Measurements from ENCODE around the gene MKRN2.

The MKRN2 gene

DNA sequence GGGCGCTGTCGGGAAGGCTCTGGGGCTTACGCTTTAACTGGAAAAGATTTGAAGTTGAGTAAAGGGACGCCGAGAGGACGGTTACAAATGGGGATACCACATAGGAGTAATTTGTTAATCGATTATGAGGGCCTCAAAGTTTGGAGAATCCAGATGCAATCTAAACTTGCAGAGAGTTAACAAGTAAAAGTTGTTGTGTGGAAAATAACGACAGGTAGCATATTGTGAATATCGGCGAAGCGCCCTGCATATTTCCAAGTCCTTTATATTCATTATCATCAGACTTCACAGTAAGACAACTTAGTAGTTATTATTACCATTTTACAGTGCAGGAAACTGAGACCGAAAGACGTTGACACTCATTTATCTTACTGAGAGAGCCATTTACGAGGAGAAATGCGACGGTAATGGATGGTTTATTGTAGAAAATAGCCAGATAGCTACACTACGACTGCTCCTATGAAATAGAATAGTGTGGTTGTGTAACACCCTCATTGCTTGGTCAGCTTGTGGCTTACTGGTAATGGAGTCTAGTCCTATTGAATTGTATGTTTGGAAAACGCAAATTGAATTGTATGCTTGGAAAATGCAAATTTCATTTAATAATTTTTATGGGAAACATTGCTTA lies 700 bp downstream of the MKRN2 start:
- TF ChIP-seq CEBPB (IDR thresholded peaks at IDR 0.05) (peak; percentile 49; the same call in 1 of the 2 replicates), TEAD4 (IDR thresholded peaks at IDR 0.05) (no peak)
- TF ChIP-seq, protein P1, sequence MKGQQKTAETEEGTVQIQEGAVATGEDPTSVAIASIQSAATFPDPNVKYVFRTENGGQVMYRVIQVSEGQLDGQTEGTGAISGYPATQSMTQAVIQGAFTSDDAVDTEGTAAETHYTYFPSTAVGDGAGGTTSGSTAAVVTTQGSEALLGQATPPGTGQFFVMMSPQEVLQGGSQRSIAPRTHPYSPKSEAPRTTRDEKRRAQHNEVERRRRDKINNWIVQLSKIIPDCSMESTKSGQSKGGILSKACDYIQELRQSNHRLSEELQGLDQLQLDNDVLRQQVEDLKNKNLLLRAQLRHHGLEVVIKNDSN (IDR thresholded peaks at IDR 0.05), result no peak

DNA sequence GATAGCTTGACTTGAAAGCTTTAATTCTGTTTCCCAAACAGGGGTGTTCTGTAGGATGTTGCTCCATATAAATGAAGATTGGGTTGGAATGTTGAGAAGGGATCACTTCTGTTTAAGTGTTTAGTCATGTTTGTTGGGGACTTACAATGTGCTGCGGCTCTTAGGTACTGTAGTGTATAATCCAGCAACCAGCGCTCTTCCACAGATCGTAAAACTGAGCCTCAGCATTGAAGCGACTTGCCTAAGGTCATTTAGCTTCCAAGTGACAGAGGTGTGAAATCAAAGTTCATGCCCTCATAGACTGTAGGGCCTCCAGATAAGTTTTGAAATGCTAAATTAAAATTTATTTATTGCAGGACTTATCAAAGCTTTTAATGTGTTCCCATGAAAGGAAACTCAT lies 1.8 kb downstream of the MKRN2 start:
- no peak for TF ChIP-seq EP300 (IDR thresholded peaks at IDR 0.05; ENCODE audit: borderline replicate concordance)

DNA sequence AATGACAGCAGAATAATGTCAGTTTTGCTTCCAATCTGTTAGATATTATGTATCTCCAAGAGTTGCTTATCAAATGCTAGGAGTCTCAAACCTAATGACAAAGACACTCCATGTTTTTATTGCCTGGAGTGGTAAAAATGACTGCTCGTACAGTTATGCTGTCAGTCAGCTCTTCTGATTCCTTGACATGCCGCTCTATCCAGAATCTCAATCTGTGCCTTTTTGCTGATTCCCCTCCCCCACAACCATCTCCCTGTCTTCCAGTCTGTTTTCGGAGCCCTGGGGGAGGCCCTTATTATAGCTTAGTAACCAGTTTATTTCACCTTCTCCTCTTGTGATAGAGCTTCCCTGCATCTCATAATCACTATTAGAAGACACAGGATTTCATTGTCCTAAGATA lies 2.6 kb downstream of the MKRN2 start:
- TF ChIP-seq YY1 (IDR thresholded peaks at IDR 0.05; ENCODE audit: low read depth), result no peak
- no peak for TF ChIP-seq ZBTB7A (IDR thresholded peaks at IDR 0.05; ENCODE audit: low read depth)
- no peak for TF ChIP-seq TCF12 (IDR thresholded peaks at IDR 0.05; ENCODE audit: low read depth)
- TF ChIP-seq, protein P2, sequence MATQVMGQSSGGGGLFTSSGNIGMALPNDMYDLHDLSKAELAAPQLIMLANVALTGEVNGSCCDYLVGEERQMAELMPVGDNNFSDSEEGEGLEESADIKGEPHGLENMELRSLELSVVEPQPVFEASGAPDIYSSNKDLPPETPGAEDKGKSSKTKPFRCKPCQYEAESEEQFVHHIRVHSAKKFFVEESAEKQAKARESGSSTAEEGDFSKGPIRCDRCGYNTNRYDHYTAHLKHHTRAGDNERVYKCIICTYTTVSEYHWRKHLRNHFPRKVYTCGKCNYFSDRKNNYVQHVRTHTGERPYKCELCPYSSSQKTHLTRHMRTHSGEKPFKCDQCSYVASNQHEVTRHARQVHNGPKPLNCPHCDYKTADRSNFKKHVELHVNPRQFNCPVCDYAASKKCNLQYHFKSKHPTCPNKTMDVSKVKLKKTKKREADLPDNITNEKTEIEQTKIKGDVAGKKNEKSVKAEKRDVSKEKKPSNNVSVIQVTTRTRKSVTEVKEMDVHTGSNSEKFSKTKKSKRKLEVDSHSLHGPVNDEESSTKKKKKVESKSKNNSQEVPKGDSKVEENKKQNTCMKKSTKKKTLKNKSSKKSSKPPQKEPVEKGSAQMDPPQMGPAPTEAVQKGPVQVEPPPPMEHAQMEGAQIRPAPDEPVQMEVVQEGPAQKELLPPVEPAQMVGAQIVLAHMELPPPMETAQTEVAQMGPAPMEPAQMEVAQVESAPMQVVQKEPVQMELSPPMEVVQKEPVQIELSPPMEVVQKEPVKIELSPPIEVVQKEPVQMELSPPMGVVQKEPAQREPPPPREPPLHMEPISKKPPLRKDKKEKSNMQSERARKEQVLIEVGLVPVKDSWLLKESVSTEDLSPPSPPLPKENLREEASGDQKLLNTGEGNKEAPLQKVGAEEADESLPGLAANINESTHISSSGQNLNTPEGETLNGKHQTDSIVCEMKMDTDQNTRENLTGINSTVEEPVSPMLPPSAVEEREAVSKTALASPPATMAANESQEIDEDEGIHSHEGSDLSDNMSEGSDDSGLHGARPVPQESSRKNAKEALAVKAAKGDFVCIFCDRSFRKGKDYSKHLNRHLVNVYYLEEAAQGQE (IDR thresholded peaks at IDR 0.05; ENCODE audit: low read depth), result no peak
- TF ChIP-seq NFIC (IDR thresholded peaks at IDR 0.05), result no peak
- TF ChIP-seq, protein P1 (IDR thresholded peaks at IDR 0.05), result no peak
- TF ChIP-seq, protein P3, sequence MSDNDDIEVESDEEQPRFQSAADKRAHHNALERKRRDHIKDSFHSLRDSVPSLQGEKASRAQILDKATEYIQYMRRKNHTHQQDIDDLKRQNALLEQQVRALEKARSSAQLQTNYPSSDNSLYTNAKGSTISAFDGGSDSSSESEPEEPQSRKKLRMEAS (IDR thresholded peaks at IDR 0.05), result no peak

DNA sequence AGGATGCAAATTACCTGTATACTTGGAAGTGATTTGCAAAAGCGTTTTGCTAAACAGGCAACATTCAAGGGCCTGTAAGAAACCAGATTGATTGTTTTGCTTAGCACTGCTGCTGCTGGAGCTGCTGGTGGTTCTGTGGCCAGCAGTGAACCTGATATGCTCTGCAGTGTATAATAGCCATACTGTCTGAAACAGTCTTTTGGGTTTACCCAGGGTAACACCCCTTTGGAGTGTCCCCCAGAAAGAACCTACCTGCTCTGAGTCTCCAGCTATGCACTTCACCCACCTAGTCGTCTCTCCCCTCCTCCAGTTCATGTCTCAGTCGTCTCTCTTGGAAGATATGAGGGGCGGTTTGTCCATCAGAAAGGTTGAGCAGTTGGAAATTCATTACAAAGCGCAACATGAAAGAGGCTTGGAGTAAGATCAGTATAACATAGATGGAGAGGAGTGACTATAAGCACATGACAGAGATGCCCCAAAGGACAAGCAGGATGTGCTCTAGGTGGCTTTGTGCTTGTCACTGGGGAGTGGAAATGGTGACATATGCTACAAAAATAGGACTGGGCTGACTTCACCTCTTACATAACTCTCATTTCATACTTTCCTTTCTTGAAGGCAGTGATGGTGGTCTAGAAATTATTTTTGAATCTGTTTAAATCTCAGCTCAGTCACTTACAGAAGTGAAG lies 3.8 kb downstream of the MKRN2 start:
- TF ChIP-seq EGR1 (IDR thresholded peaks at IDR 0.05), result no peak
- TF ChIP-seq EP300 (IDR thresholded peaks at IDR 0.05; ENCODE audit: borderline replicate concordance), result no peak
- TF ChIP-seq TAF1 (IDR thresholded peaks at IDR 0.05; ENCODE audit: low read depth), result no peak
- TF ChIP-seq, protein P2 (IDR thresholded peaks at IDR 0.05; ENCODE audit: low read depth), result no peak
- no peak for TF ChIP-seq RAD21 (IDR thresholded peaks at IDR 0.05; ENCODE audit: low read depth)

DNA sequence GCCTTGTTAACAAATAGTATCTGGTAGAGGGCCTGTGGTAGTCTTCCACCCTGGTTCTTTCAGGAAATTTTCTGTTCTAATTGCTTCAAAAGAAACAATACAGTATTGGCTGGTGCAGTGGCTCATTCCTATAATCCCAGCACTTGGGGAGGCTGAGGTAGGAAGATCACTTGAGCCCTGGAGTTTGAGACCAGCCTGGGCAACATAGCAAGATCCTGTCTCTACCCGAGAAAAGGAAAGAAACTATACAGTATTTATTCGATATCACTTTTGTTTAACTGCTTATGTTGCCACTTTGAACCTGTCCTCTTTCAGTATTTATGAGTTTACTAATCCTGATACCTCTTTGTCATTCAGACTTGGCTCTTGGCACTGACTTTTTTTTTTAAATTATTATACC lies 4.5 kb downstream of the MKRN2 start:
- no peak for TF ChIP-seq RAD21 (IDR thresholded peaks at IDR 0.05; ENCODE audit: low read depth)

DNA sequence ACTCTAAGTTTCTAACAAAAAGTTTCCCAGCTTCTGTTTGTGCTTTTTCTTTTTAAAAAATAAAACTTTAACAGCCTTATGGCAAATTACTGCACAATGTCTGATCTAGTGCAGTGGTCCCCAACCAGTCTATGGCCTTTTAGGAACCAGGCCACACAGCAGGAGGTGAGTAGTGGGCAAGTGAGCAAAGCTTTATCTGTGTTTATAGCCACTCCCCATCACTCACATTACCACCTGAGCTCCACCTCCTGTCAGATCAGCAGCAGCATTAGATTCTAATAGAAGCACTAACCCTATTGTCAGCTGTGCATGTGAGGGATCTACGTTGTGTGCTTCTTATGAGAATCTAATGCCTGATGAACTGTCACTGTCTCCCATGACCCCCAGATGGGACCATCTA lies 5.6 kb downstream of the MKRN2 start:
- TF ChIP-seq CREB1 (IDR thresholded peaks at IDR 0.05; ENCODE audit: low read depth) (no peak), NFIC (IDR thresholded peaks at IDR 0.05) (no peak), YY1 (IDR thresholded peaks at IDR 0.05; ENCODE audit: low read depth) (no peak)

DNA sequence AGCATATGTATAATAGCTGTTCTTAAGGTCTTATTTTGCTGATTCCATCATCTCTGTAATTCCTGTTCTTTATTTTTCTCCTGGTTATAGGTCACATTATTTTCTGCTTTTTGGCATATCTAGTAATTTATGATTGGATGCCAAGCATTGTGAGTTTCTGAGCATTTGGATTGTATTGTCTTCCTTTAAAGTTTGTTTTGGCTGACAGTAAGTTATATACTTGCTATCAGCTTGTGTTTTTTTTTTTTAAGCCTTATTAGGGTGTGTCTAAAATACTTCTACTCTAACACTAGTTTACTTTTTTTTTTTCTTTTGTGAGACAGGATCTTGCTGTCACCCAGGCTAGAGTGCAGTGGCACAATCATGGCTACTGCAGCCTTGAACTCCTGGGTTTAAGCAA lies 10.1 kb downstream of the MKRN2 start:
- TF ChIP-seq TAF1 (IDR thresholded peaks at IDR 0.05; ENCODE audit: low read depth) (no peak), EP300 (IDR thresholded peaks at IDR 0.05; ENCODE audit: borderline replicate concordance) (no peak), CEBPB (IDR thresholded peaks at IDR 0.05) (no peak), YY1 (IDR thresholded peaks at IDR 0.05; ENCODE audit: low read depth) (no peak), NFIC (IDR thresholded peaks at IDR 0.05) (no peak), EGR1 (IDR thresholded peaks at IDR 0.05) (no peak), TEAD4 (IDR thresholded peaks at IDR 0.05) (no peak), RAD21 (IDR thresholded peaks at IDR 0.05; ENCODE audit: low read depth) (no peak), TCF12 (IDR thresholded peaks at IDR 0.05; ENCODE audit: low read depth) (no peak), ZBTB7A (IDR thresholded peaks at IDR 0.05; ENCODE audit: low read depth) (no peak), FOXM1 (IDR thresholded peaks at IDR 0.05; ENCODE audit: borderline replicate concordance, low read depth) (no peak), CREB1 (IDR thresholded peaks at IDR 0.05; ENCODE audit: low read depth) (no peak)
- TF ChIP-seq, protein P1 (IDR thresholded peaks at IDR 0.05), result no peak
- TF ChIP-seq, protein P3 (IDR thresholded peaks at IDR 0.05), result no peak
- TF ChIP-seq, protein P2 (IDR thresholded peaks at IDR 0.05; ENCODE audit: low read depth), result no peak

All from Ishikawa (cell line).